ENCODE results near the gene AGTRAP.
A peak's percentile ranks its signal among the peaks of the same experiment; 100 is the strongest.

AGTRAP gene

DNA sequence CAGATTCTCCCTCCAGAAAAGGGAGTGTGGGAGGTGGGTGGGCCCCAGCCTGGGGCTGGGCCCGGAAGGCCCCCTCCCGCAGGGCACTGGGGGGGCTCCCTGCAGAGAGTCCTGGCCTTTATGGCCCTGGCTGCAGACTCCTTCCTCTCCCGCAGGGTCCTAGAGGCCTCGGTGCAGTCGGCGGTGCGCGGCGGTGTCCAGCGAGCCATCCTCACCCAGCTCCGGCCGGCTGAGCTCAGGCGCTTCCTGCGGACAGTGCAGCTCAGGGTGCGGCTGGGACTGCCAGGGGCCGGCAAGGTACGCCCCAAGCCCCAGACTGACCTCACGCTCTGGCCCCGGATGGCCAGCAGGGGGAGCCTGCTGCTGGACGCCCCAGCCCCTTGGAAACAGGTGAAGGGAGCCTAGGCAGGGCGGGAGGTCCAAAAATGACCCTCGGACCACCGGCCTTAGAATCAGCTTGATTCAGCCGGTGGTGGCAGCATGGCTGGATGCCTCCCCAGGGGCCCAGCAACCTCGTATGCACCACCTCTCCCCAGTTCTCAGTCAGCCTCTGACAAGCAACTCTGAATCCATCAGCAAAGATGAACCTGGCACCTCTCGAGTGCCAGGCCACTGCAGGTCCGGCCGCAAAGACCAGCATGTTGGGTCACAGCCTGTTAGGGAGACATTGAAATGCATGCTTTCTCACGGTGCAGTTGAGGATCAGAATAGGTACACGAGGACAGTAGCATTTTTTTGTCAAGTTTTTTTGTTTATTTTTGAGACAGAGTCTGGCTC is 49.2 kb downstream of the AGTRAP start:
- peak; percentile 43 to 44 for DNase-seq

DNA sequence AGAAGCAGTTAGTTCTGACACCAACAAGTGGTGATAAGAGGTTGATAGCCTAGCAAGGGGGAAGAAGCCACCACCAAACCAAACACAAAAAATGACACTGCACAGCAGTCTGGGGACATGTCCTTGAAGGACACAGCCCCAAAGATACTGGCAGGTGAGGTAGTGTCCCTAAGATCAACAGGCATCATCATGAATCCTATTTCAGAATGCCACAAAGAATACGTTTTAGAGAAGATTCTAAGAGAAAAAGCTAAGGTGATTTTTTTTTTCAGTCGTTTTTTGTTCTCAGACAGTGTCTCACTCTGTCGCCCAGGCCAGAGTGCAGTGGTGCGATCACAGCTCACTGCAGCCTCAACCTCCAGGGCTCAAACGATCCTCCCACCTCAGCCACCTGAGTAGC is 50.2 kb downstream of the AGTRAP start:
- no peak for DNase-seq

DNA sequence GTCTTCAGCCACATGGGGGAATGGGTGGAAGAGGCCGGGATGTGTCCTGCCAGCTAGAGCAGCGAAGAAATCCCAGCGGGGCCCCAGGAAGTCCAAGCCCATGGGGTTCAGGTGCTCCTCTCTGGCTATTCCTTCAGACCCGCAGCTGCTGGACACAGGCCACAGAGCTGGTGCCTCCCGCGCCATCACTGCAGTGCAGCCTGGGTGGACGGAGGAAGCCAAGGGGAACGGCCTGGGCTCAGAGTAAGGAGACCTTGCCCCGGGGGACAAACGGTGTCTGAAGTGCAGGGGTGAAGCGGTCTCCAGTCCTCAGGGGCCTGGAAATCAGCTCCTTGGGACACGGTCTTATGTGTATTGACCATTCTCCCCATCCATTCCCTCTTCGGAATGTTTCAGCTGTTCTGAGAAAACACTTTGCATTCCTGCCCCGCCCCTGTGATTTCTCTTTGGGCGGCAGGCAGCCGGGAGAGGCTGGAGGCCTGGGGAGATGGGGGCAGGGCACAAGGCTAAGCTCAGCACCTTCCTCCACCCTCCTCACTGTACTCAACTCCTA is 51.4 kb downstream of the AGTRAP start:
- DNase-seq, result no peak

DNA sequence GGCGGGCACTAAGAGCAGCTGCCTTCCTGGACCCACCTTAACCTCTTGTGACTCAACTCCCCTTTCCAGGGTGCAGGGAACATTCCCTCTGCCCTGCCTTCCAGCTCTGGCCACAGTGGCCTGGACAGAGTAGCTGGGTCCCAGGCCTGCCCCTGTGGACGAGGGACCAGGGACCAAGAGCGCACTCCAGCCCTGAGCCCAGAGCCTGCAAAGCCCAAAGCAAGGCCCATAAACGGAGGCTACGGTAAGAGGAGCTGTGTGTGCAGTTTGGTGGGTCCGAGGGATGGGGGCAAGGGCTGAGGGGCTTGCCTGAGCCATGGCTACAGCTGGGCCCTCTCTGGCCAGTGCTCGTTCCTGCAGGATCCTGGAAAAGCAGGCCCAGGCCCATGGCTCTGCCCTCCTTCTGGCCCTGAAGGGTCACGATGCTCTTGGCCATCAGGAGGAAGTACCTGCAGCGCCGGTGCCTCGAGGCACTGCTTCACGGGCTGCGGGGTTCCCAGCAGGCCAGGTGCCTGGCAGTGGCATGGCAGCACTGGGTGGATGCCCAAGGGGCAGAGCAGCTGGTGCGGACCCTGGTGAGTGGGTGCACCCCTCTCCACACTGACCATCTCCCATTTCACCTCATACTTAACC is 52.0 kb downstream of the AGTRAP start:
- DNase-seq, result no peak

DNA sequence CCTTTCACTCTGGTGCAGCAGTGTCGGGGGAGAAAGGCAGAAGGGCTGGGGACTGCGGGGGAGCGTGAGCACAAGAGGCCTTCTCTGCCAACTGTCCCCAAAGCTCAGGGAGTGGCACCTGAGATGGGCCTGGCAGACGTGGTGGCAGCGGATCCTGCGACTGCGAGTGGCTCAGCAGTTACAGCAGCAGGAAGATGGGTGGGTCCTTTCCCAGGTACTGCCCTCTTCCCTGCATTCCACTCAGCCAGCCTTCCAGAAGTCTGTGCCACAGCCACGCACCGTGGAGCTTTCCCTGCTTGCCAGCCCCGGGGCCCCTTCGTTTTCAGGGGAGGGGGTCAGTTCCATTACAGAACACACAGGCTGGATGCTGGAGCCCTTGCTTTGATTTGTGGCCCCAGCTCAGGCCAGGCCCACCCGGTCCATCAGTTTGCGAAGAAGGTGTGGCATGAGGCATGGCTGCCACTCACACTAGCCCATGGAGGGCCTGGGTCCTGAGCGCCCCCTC is 52.7 kb downstream of the AGTRAP start:
- DNase-seq, result no peak

DNA sequence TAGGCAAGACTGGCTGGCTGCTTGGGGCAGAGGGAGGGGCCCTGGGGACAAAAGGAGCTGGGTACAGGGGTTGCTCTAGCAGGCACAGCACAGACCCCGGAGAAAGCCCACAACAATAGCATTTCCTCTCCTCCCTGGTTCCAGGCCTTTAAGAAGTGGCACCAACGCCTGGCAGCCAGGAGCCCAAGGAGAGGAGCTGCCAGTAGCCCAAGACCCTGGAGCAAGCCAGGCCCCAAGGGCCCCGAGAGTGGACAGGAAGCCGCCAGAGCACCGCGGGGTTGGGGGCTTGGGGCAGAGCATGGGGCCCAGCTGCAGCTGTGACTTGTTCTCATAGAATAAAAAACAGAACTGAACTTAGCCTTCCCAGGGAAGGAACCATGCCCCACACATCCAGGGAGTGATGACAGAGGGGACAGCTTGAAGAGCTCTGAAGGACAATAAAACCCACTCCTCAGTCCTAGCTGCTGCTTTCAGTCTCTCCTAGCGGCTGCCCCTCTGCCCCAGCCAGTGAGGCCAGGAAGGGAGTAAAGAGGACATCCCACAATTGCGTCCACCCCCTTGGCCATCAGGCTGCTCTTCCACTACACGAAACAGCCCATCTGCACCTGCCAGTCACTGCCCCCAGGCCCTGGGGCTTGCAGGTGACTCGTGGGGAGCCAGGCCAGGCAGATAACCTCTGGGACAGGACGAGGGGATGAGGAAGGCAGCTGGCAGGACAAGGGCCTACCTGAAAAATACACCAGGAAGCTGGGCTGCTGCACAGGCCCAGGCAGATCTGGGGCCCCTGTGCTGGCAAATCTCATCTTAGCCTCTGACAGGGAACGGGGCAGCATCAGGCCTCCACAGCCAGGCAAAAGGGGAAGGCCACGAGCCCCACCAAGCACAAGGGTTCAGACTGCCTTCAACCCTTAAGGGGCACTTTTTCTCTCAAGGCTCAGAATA is 53.5 kb downstream of the AGTRAP start:
- no peak for DNase-seq

DNA sequence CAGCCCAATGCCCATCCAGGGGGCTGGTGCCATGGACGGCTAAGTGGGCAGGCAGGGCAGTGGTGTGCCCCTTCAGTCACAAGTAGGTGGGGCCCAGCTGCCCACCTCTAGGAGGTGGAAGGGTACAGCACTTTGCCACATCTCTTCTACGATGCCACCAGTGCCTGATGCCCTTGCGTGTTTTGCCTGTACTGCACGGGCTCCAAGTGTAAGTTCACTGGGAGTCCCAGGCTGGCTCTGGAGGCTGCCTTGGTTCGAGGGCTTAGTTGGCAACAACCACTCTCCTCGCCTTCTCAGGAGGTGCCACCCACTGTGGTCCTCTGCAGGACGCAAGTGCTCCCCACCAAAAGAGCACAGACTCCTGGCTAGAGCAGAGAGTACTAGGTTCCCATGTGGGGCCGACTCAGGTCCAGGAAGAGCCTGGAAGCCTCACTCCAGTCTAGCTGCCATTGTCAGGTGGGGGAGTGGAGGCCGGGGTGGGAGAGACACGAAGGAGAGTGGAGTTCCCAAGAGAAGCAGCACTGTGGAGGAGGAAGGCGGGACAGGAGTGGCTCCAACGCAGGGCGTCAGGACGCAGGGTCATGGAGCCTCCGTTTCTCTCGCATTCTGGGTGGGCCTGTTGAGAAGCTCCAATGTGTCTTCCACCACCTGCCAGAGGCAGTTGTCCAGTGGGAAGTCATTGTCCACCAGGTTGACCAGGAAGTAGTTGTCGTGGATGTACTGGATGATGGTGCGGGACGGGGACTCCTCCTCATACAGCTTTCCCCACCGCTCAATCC is 54.4 kb downstream of the AGTRAP start:
- DNase-seq, result no peak

DNA sequence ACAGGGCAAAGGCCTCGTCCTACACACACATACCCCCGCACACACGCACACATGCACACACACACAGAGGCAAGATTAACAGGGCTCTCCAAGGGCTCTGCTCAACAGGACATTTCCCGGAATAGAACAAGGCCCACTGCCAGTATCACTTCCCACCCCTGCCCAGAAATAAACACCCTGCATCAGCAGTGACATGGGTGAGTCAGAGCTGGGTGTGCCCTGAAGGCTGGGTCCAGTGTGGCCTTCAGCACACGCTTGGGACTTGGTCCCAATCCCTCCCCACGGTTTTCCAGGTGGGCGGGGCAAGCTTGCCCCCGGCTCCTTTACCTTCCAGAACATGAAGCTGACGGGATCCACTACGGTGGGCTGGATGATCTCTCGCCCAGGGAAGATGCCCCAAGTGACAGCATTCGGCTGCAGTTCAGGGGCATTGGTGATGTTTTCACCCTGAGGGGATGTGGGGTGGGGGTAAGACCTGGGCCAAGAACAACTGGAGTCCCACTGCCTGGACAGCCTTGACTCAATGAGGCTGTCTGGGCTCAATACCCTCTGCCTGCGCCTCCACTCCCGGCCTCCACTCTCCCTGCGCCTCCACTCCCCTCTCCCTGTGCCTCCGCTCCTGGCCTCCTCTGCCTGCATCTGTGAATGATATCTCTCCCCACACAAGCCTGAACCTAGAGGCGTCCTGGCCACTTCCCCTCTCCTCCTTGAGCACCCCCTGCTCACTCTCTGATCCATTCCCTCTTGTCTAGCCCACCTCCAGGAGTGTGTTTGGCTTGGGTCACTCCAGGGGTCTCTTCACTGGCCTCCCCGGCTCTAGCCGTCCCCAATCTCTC is 55.2 kb downstream of the AGTRAP start:
- peak; percentile 48 to 83 for DNase-seq

DNA sequence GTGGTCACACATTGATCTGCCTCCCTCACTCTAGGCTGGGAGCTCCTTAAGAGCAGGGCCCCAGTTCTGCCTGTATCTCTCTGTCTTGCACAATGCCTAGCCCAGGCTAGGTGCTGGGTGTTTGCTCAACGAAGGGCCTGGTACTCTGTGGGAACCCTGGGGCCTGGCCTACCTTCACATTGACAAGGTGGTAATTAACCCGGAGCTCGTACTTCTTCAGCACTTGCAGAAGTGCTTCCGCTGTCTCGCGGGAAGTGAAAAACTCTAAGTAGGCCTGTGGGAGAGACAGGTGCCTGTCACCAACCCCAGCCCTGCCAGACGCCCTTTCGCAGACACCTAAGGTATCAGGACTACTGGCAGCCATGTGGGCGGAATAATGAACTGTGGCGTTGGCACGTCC is 56.2 kb downstream of the AGTRAP start:
- DNase-seq, result no peak

DNA sequence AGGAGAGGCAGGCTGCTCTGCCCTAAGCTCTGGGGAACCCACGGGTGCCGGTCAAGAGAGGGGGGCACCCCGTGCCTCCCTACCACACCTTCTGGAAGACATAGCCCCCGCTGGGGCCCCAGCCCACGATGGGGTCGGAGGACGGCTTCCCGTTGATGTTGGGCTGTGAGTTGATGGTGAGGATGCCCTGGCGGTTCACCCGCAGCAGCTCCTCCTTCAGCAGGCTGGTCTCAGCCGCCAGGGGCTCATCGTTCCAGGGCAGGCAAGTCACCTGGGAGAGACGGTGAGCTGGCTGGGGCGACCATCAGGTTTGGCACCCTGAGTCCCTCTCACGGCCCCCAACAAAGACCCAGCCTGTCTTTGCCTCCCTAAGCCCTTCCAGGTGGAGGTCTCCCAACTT is 57.9 kb downstream of the AGTRAP start:
- no peak for DNase-seq

DNA sequence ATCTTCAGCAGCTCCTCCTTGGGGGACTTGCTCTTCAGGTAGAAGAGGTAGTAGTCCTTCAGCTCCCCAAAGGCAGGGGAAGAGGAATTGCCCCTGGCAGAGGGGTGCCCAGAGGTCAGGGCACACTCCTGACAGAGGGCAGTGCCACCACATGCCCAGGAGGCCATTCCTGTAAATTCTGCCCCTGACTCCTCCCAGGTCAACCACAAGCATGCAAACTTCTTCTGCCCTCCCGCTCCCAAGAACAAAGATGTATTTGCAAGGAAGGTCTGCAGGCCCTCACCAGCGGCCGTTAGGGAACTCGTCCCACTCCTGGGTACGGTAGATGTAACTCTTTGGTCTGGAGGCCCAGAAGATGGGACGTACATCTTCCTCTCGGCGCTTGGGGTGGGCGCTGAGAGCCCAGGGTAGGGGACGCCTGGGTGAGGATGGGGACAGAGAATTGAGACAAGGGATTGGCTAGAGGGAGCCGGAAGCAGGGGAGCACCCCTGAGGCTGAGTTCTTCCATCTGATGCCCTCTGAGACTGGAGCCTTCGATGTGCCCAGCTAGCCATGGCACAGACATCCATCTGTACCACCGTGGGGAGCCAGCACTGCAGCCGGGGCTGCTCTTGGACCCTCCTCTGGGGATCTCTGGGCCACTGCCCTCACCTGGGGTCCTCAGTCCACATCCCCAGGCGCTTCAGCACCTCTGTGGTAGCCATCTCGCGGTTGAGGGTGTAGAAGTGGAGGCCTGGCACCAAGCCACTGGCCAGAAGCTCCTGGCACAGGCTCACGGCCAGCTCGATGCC is 58.7 kb downstream of the AGTRAP start:
- no peak for DNase-seq

DNA sequence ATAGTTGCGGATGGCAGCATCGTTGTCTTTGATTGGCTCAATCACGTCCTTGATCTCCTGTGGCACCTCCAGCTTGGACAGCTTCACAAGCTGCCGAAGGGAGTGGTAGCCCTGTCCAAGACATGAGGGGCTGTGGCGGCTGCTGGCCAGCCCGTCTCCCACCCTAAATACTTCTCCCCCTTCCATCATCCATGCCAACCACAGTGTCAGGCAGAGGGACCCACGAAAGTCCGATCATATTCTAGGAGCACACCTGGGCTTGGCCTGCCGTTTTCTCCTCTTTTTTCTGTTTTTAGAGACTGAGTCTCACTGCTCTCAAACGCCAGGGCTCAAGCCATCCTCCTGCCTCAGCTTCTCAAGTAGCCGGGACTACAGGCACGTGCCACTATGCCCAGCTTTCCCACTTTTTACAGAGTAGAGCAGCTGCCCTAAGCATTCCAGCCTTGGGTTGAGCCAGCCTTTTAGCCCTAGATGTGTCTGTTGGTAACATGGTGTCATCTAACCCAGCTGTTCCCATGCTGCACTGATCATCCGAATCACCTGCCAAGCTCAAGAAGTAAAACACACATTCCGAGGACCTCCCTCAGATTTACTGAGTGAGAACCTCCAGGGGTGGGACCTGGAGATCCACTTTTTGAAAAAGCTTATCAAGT is 59.4 kb downstream of the AGTRAP start:
- DNase-seq, result no peak

DNA sequence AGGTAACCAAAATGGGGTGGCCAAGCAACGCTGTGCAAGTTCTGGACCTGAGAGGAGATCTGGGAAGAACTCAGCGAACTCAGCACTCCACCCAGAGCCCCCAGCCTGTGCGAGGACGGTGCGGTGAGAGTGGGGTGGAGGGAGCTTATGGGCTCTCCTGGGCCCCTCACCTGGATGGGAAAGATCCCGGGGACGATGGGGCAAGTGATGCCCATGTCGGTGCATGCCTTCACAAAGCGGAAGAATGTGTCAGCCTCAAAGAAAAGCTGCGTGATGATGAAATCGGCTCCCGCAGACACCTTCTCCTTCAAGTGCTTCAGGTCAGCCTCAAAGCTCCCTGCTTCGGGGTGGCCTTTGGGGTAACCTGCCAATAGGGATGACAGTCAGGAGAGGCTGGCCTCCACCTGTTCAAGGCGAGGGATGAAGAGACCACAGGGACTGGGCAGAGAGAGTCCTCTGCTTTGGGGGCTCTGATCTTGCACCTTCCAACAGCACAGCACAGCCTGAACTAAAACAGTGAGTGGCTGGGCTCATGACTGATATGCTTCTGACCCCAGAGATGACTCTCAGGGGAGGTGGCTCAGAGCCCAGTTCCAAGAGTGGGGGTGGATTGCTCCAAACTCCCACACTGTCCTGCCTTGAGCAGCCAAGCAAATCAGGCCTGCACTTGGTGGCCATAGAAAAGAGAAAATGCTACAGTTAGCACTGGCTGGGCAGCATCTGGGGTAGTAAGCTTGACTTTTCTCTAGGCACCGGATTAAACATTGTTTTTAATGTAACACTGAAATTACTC is 60.3 kb downstream of the AGTRAP start:
- DNase-seq, result no peak

DNA sequence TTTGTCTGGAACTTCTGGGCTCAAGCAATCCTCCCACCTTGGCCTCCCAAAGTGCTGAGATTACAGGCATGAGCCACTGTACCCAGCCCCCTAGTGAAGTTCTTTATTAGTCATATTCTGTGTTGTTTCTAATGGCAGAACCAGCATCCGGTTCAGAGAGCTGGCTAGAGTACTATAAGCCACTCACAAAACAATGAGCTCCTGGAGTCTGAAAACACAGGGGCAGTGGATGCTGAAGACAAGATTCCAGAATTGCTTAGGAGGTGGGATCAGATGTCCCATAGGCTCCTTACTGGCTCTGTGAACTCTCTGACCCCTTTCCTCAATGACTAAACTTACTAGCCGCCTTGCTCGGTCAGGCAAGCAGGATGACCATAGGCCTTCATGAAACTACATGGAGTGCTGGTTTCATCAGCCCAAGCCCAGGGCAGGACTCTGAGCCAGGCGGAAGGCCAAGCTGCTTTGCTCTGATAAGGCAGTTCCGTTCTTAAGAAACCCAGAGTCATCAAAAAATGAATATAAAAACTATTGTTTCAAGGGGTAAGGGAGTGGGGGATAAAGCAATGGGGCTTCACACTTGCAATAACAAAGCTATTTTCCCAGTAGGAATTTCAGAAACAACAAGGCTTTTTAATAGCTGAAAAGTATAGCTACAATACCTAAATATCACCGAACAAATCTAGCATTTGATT is 61.7 kb downstream of the AGTRAP start:
- no peak for DNase-seq

DNA sequence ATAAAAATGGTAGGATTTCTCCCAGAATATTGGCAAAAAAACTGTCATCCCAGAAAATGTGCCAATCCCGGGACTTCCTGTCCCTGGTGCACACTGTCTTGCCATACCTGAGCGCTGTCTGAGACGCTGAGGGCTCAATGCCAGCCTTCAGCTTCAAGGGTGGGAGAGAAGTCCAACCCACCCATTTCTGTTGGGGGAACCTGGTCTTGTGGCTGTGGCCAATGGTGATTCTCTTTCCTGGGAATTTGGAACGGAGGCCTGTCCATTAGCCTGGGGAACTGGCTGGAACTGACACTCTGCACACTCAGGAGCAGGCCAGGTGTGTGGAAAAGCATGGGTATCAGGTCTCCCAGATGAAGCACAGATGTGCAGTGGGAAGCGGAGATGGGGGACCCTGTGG is 63.2 kb downstream of the AGTRAP start:
- DNase-seq, result no peak

DNA sequence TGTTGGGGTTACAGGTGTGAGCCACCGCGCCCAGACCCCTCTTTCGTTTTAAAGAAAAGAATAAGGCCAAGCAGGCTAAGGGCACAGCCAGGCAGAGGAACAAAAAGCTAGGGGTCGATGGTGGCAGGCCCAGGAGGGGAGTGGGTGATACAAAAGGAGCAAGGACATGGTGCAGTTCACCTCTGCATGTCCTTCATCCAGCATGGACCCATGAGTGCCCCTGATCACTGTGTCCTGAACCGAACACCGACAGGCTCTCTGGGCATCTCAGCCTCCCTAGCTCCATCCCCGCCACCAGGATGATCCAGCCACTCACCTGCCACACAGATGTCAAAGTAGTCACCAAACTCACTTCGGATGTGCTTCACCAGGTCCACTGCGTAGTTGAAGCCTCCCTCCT is 64.0 kb downstream of the AGTRAP start:
- no peak for DNase-seq

DNA sequence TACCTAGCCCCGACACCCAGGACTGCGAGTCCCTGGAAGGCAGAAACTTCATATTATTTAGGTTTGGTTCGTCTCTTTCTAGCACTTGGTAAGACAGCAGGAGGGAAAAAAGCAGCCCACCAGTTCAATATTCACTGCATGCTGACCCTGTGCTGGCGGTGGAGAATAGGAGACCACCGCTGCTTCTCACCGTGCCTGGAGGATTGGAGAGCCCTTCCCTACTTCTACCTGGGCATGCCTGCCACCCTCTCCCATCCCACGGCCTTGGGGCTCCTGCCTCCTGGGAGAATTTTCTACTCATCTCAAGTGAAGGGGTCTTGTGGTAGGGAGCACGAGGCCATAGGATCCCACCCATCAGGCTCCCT is 64.4 kb downstream of the AGTRAP start:
- no peak for DNase-seq

Measured in CD4-positive, alpha-beta T cell treated with Interferon alpha-2 for 1 hour (primary cell).